PC-3 (cell line): ENCODE data around the gene ARHGAP32.

Experiments used
- CTCF ChIP-seq: fragments of 300-600 bp; sonication (generic); conservative IDR thresholded peaks from 2 replicates; pipeline ENCODE4 v1.5.1; 2017; ENCODE audit warnings: antibody characterized with exemption, low read depth, mild to moderate bottlenecking, low read length
- EZH2 ChIP-seq: fragments of 300-600 bp; sonication (generic); IDR thresholded peaks from one replicate; pipeline ENCODE4 v1.6.1; 2017; ENCODE audit warnings: antibody characterized with exemption, mild to moderate bottlenecking, low read length; ENCODE audit not compliant: unreplicated experiment
- EZH2phosphoT487 ChIP-seq: fragments of 300-600 bp; sonication (generic); IDR thresholded peaks from 2 replicates; pipeline ENCODE4 v1.6.1; 2018; ENCODE audit warnings: mild to moderate bottlenecking, antibody characterized with exemption, low read length, borderline replicate concordance

DNA sequence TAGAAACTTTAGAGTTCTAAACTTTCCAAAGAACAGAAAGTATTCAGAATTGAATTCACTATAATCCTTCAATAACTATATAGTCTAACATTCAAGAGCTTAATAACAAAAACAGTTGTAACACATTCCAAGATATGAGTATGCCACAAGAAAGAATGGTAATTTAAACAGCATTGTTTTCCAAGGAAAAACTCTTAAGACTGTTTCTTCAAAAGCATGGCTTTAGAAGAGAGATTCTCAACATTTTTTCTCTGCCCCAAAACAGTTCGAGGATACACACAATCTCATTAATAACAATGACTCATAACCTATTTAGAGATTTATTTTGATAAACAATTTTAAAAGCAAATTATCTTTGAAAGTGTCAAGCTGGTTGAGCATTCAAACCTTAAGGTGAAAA lies 16.7 kb upstream of the ARHGAP32 start:
- no peak for TF ChIP-seq CTCF
- TF ChIP-seq EZH2phosphoT487, result no peak
- no peak for TF ChIP-seq EZH2
